Measurements from ENCODE around the gene FRAS1. TPM values are rescaled to one million over a fixed set of nuclear protein-coding genes. Genes with fewer than 3 reads are reported as not detected.

Gene FRAS1
- 9.5 TPM for polyA plus RNA-seq (2012; ENCODE audit: insufficient read length, low read depth)

GRCh38 chr4:78057135-78057599 lies at the start of gene FRAS1:
Gene FRAS1, plus strand, starts transcription at chr4:78057323. Its CDS starts 687 bp downstream, at chr4:78058010.
- no peak for TF ChIP-seq TAF1 (IDR thresholded peaks at IDR 0.05; ENCODE audit: borderline replicate concordance, insufficient read depth, low read length)

GRCh38 chr4:78014889-78015886 lies 41.9 kb upstream of the FRAS1 start:
- TF ChIP-seq TAF1 (IDR thresholded peaks at IDR 0.05; ENCODE audit: borderline replicate concordance, insufficient read depth, low read length) (no peak), POLR2AphosphoS5 (IDR thresholded peaks at IDR 0.05; ENCODE audit: low read depth, low read length) (no peak), FOXP2 (optimal IDR thresholded peaks at IDR 0.05; ENCODE audit: borderline replicate concordance, extremely low read depth, extremely low read length, insufficient read depth) (no peak), REST (IDR thresholded peaks at IDR 0.05; ENCODE audit: insufficient read depth in 1 of 2, low read depth in 2 of 2, low read length in 2 of 2) (no peak), SIN3A (IDR thresholded peaks at IDR 0.05; ENCODE audit: borderline replicate concordance, insufficient read depth, low read length) (no peak)

- TF ChIP-seq FOXP2 (optimal IDR thresholded peaks at IDR 0.05; ENCODE audit: borderline replicate concordance, extremely low read depth, extremely low read length, insufficient read depth) (no peak), SIN3A (IDR thresholded peaks at IDR 0.05; ENCODE audit: borderline replicate concordance, insufficient read depth, low read length) (no peak), TAF1 (IDR thresholded peaks at IDR 0.05; ENCODE audit: borderline replicate concordance, insufficient read depth, low read length) (no peak), POLR2AphosphoS5 (IDR thresholded peaks at IDR 0.05; ENCODE audit: low read depth, low read length) (no peak), REST (IDR thresholded peaks at IDR 0.05; ENCODE audit: insufficient read depth in 1 of 2, low read depth in 2 of 2, low read length in 2 of 2) (no peak)
Measured at GRCh38 chr4:78018271-78019049, 38.7 kb upstream of the FRAS1 start.

GRCh38 chr4:78019414-78019813 lies 37.7 kb upstream of the FRAS1 start:
- TF ChIP-seq FOXP2 (optimal IDR thresholded peaks at IDR 0.05; ENCODE audit: borderline replicate concordance, extremely low read depth, extremely low read length, insufficient read depth) (no peak), TAF1 (IDR thresholded peaks at IDR 0.05; ENCODE audit: borderline replicate concordance, insufficient read depth, low read length) (no peak), REST (IDR thresholded peaks at IDR 0.05; ENCODE audit: insufficient read depth in 1 of 2, low read depth in 2 of 2, low read length in 2 of 2) (no peak), SIN3A (IDR thresholded peaks at IDR 0.05; ENCODE audit: borderline replicate concordance, insufficient read depth, low read length) (no peak), POLR2AphosphoS5 (IDR thresholded peaks at IDR 0.05; ENCODE audit: low read depth, low read length) (no peak)

- TF ChIP-seq SIN3A (IDR thresholded peaks at IDR 0.05; ENCODE audit: borderline replicate concordance, insufficient read depth, low read length) (no peak), TAF1 (IDR thresholded peaks at IDR 0.05; ENCODE audit: borderline replicate concordance, insufficient read depth, low read length) (no peak), REST (IDR thresholded peaks at IDR 0.05; ENCODE audit: insufficient read depth in 1 of 2, low read depth in 2 of 2, low read length in 2 of 2) (no peak)
Measured at GRCh38 chr4:78020677-78021076, 36.4 kb upstream of the FRAS1 start.

Data from PFSK-1 (cell line).